Neural cell (in vitro differentiated cells): ENCODE measurements around the gene DOCK7. TPM values are rescaled to one million over a fixed set of nuclear protein-coding genes. Genes with fewer than 3 reads are reported as not detected.

ENCODE experiments used
- H2AFZ ChIP-seq: fragments of 200-600, 300-800 bp; sonication (generic), shearing (Covaris generic); 2 replicates; pipeline ENCODE4 v1.6.0; 2014; ENCODE audit warnings: low read depth, mild to moderate bottlenecking, antibody characterized with exemption, low read length, moderate library complexity
- H3F3A ChIP-seq: fragments of 200-600 bp; shearing (Covaris generic); 2 replicates; pipeline ENCODE4 v1.6.1; 2016; ENCODE audit warnings: mild to moderate bottlenecking, moderate library complexity, mixed read lengths, antibody characterized with exemption, low read length; ENCODE audit not compliant: insufficient read depth, poor library complexity, severe bottlenecking
- H3K27ac ChIP-seq: fragments of 200-600, 300-800 bp; sonication (generic), shearing (Covaris generic); 2 replicates; pipeline ENCODE4 v1.5.1; 2014; ENCODE audit warnings: mild to moderate bottlenecking, low read length, moderate library complexity
- H3K27me3 ChIP-seq: fragments of 300-800, 200-600 bp; sonication (generic), shearing (Covaris generic); 2 replicates; pipeline ENCODE4 v1.6.0; 2014; ENCODE audit warnings: mild to moderate bottlenecking, low read depth, low read length, moderate library complexity; ENCODE audit not compliant: insufficient read depth
- H3K36me3 ChIP-seq: fragments of 300-800, 200-600 bp; sonication (generic), shearing (Covaris generic); 2 replicates; pipeline ENCODE4 v1.5.1; 2014; ENCODE audit warnings: mild to moderate bottlenecking, antibody characterized with exemption, low read length, moderate library complexity; ENCODE audit not compliant: insufficient read depth
- H3K4me2 ChIP-seq: fragments of 300-800, 200-600 bp; sonication (generic), shearing (Covaris generic); 2 replicates; pipeline ENCODE4 v1.6.0; 2014; ENCODE audit warnings: mild to moderate bottlenecking, low read length
- H3K4me3 ChIP-seq: fragments of 300-800, 200-600 bp; sonication (generic), shearing (Covaris generic); 2 replicates; pipeline ENCODE4 v1.5.1; 2014; ENCODE audit warnings: mild to moderate bottlenecking, low read length, moderate library complexity
- H3K79me2 ChIP-seq: fragments of 200-600 bp; shearing (Covaris generic); replicated peaks from 2 replicates; pipeline ENCODE4 v1.6.0; 2014; ENCODE audit warnings: mild to moderate bottlenecking, low read length, moderate library complexity; ENCODE audit not compliant: insufficient read depth
- H3K9ac ChIP-seq: fragments of 300-800, 200-600 bp; sonication (generic), shearing (Covaris generic); 2 replicates; pipeline ENCODE4 v1.6.1; 2016; ENCODE audit warnings: mild to moderate bottlenecking, low read length, mixed read lengths
- H3K9me2 ChIP-seq: fragments of 200-600 bp; shearing (Covaris generic); 2 replicates; pipeline ENCODE4 v1.6.1; 2016; ENCODE audit warnings: mild to moderate bottlenecking, low read length, mixed read lengths; ENCODE audit not compliant: insufficient read depth
- H3K9me3 ChIP-seq: fragments of 200-600, 300-800 bp; sonication (generic), shearing (Covaris generic); 2 replicates; pipeline ENCODE4 v1.6.1; 2016; ENCODE audit warnings: mild to moderate bottlenecking, mixed run types, low read length, moderate library complexity, mixed read lengths
- H4K20me1 ChIP-seq: fragments of 200-600 bp; shearing (Covaris generic); 2 replicates; pipeline ENCODE4 v1.6.1; 2016; ENCODE audit warnings: mild to moderate bottlenecking, mixed run types; ENCODE audit not compliant: insufficient read depth
- EP300 ChIP-seq: fragments of 450-650 bp; conservative IDR thresholded peaks from 2 replicates; pipeline ENCODE4 v1.6.1; 2014; ENCODE audit warnings: antibody characterized with exemption, mild to moderate bottlenecking, moderate library complexity; ENCODE audit not compliant: poor library complexity, severe bottlenecking
- EZH2 ChIP-seq: fragments of 200-600, 300-800 bp; shearing (Covaris generic), sonication (generic); IDR thresholded peaks from 2 replicates; pipeline ENCODE4 v1.6.1; 2014; ENCODE audit warnings: antibody characterized with exemption, low read length, borderline replicate concordance, mild to moderate bottlenecking; ENCODE audit not compliant: insufficient read depth, poor library complexity, severe bottlenecking
- MXI1 ChIP-seq: fragments of 450-650 bp; conservative IDR thresholded peaks from 2 replicates; pipeline ENCODE4 v1.6.1; 2014; ENCODE audit warnings: antibody characterized with exemption, mild to moderate bottlenecking; ENCODE audit not compliant: poor library complexity, severe bottlenecking
- POLR2AphosphoS5 ChIP-seq: IDR thresholded peaks from 2 replicates; pipeline ENCODE4 v1.6.1; 2012
- RAD21 ChIP-seq: fragments of 450-650 bp; conservative IDR thresholded peaks from 2 replicates; pipeline ENCODE4 v1.6.1; 2014; ENCODE audit warnings: antibody characterized with exemption, mild to moderate bottlenecking, moderate library complexity
- SMC3 ChIP-seq: fragments of 450-650 bp; conservative IDR thresholded peaks from 2 replicates; pipeline ENCODE4 v1.6.1; 2014; ENCODE audit warnings: antibody characterized with exemption, mild to moderate bottlenecking, moderate library complexity; ENCODE audit not compliant: poor library complexity
- TAF1 ChIP-seq: IDR thresholded peaks from 2 replicates; pipeline ENCODE4 v1.6.1; 2012; ENCODE audit warnings: low read depth
- polyA plus RNA-seq: library from polyadenylated mRNA; depleted of rRNA; stranded (reverse); fragments of >200 nt; gene quantifications from 2 replicates; pipeline ENCODE4 v1.2.3, GENCODE V29; 2014
- TF ChIP-seq, protein P1 (sequence below): fragments of 450-650 bp; IDR thresholded peaks from 2 replicates; pipeline ENCODE4 v1.5.1; 2014; ENCODE audit warnings: antibody characterized with exemption, mild to moderate bottlenecking, moderate library complexity; ENCODE audit not compliant: poor library complexity, severe bottlenecking
- TF ChIP-seq, protein P2 (sequence below): IDR thresholded peaks from 2 replicates; pipeline ENCODE4 v1.6.1; 2012; ENCODE audit warnings: borderline replicate concordance

DOCK7 gene
- polyA plus RNA-seq, 1 donor from 2014 or later, result 129 TPM

DNA sequence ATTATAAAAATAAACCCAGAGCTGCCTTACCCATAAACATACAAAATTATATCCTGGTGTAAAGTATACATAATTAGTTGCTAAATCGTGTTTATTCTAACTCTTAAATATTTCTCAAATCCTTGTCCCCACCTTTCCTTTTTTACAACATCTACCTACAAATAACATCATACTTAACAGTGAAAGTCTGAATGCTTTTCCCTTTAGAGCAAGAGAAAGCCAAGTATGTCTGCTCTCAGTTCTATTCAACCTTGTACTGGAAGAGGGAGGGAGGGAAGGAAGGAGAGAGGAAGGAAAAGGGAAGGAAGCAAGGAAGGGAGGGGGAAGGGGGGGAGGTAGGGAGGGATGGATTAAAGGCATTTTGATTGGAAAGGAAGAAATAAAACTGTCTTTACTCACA is 14.6 kb downstream of the DOCK7 start:
- Histone ChIP-seq H3K27me3 (no peaks in the 10 kb centered on the region), H3K9ac (no peak overlapping the region), H3K9me3 (no peaks in the 10 kb centered on the region), H3K4me2 (no peak overlapping the region), H3K36me3 (no peaks in the 10 kb centered on the region), H4K20me1 (no peaks in the 10 kb centered on the region), H3F3A (no peaks in the 10 kb centered on the region), H3K9me2 (no peaks in the 10 kb centered on the region), H3K27ac (no peak overlapping the region), H2AFZ (no peak overlapping the region), H3K79me2 (peaks cover 67% of the 10 kb centered on the region), H3K4me3 (no peak overlapping the region)
- TF ChIP-seq TAF1 (no peak), EZH2 (no peak), POLR2AphosphoS5 (no peak), MXI1 (no peak), SMC3 (no peak), EP300 (no peak), RAD21 (no peak)
- TF ChIP-seq, protein P1, sequence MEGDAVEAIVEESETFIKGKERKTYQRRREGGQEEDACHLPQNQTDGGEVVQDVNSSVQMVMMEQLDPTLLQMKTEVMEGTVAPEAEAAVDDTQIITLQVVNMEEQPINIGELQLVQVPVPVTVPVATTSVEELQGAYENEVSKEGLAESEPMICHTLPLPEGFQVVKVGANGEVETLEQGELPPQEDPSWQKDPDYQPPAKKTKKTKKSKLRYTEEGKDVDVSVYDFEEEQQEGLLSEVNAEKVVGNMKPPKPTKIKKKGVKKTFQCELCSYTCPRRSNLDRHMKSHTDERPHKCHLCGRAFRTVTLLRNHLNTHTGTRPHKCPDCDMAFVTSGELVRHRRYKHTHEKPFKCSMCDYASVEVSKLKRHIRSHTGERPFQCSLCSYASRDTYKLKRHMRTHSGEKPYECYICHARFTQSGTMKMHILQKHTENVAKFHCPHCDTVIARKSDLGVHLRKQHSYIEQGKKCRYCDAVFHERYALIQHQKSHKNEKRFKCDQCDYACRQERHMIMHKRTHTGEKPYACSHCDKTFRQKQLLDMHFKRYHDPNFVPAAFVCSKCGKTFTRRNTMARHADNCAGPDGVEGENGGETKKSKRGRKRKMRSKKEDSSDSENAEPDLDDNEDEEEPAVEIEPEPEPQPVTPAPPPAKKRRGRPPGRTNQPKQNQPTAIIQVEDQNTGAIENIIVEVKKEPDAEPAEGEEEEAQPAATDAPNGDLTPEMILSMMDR, result no peak
- TF ChIP-seq, protein P2, sequence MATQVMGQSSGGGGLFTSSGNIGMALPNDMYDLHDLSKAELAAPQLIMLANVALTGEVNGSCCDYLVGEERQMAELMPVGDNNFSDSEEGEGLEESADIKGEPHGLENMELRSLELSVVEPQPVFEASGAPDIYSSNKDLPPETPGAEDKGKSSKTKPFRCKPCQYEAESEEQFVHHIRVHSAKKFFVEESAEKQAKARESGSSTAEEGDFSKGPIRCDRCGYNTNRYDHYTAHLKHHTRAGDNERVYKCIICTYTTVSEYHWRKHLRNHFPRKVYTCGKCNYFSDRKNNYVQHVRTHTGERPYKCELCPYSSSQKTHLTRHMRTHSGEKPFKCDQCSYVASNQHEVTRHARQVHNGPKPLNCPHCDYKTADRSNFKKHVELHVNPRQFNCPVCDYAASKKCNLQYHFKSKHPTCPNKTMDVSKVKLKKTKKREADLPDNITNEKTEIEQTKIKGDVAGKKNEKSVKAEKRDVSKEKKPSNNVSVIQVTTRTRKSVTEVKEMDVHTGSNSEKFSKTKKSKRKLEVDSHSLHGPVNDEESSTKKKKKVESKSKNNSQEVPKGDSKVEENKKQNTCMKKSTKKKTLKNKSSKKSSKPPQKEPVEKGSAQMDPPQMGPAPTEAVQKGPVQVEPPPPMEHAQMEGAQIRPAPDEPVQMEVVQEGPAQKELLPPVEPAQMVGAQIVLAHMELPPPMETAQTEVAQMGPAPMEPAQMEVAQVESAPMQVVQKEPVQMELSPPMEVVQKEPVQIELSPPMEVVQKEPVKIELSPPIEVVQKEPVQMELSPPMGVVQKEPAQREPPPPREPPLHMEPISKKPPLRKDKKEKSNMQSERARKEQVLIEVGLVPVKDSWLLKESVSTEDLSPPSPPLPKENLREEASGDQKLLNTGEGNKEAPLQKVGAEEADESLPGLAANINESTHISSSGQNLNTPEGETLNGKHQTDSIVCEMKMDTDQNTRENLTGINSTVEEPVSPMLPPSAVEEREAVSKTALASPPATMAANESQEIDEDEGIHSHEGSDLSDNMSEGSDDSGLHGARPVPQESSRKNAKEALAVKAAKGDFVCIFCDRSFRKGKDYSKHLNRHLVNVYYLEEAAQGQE, result no peak

DNA sequence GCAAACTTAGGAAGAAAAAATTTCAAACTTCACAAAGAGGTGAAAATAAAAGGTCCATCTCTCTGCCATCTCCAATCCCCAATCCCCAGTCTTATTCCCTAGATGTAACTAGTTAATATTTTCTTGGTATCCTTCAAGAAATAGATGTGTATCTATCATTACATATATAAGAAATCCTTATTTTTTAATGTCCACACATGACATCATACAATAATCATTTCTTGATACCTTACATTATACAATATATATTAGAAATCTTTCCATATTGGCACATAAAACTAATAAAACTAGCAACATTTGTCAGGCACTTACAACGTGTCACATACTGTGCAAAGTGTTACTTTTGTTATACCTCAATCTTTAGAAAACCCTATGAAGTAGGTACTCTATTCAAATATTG is 16.2 kb downstream of the DOCK7 start:
- H3K27me3 ChIP-seq, result no peaks in the 10 kb centered on the region
- H3K9ac ChIP-seq, result no peak overlapping the region
- no peak overlapping the region for H2AFZ ChIP-seq
- no peaks in the 10 kb centered on the region for H3K9me3 ChIP-seq
- H3K4me3 ChIP-seq, result no peak overlapping the region
- H3F3A ChIP-seq, result no peaks in the 10 kb centered on the region
- H3K36me3 ChIP-seq, result no peaks in the 10 kb centered on the region
- H3K4me2 ChIP-seq, result no peak overlapping the region
- H3K9me2 ChIP-seq, result no peaks in the 10 kb centered on the region
- no peaks in the 10 kb centered on the region for H4K20me1 ChIP-seq
- H3K79me2 ChIP-seq, result peaks cover 64% of the 10 kb centered on the region
- TF ChIP-seq, protein P2, result no peak
- TF ChIP-seq POLR2AphosphoS5 (no peak), EP300 (no peak), MXI1 (no peak), RAD21 (no peak), EZH2 (no peak), SMC3 (no peak)
- TF ChIP-seq, protein P1, result no peak
- H3K27ac ChIP-seq, result no peak overlapping the region
